H9 (cell line): Measurements from ENCODE around the gene DRD4. TPM values are rescaled to one million over a fixed set of nuclear protein-coding genes. Genes with fewer than 3 reads are reported as not detected.

ENCODE experiments used
- DNase-seq: peaks from one replicate; pipeline ENCODE4 v3.0.0-alpha.2; 2017
- H2AFZ ChIP-seq: one replicate; pipeline ENCODE4 v1.6.1; 2013; ENCODE audit warnings: mild to moderate bottlenecking, low read length, control low read depth, moderate library complexity
- H2AK5ac ChIP-seq: 2 replicates; pipeline ENCODE4 v1.6.1; 2013; ENCODE audit warnings: low read length, control low read depth, mixed read lengths; ENCODE audit not compliant: insufficient read length
- H2BK120ac ChIP-seq: one replicate; pipeline ENCODE4 v1.6.1; 2013; ENCODE audit warnings: low read depth, mild to moderate bottlenecking, low read length, control low read depth, inconsistent platforms; ENCODE audit not compliant: poor library complexity, severe bottlenecking
- H2BK12ac ChIP-seq: 2 replicates; pipeline ENCODE4 v1.6.1; 2013; ENCODE audit warnings: low read length, control low read depth, mixed read lengths, low read depth; ENCODE audit not compliant: insufficient read length
- H2BK15ac ChIP-seq: 2 replicates; pipeline ENCODE4 v1.6.1; 2013; ENCODE audit warnings: low read depth, low read length, control low read depth
- H2BK20ac ChIP-seq: one replicate; pipeline ENCODE4 v1.6.1; 2013; ENCODE audit warnings: low read depth, mild to moderate bottlenecking, low read length, control low read depth, inconsistent platforms; ENCODE audit not compliant: poor library complexity, severe bottlenecking
- H2BK5ac ChIP-seq: 2 replicates; pipeline ENCODE4 v1.6.1; 2013; ENCODE audit warnings: low read length, control low read depth, mixed read lengths; ENCODE audit not compliant: insufficient read length
- H3K14ac ChIP-seq: 2 replicates; pipeline ENCODE4 v1.6.1; 2013; ENCODE audit warnings: low read length, control low read depth; ENCODE audit not compliant: insufficient read depth
- H3K18ac ChIP-seq: 2 replicates; pipeline ENCODE4 v1.6.1; 2013; ENCODE audit warnings: low read depth, mild to moderate bottlenecking, mixed read lengths, low read length, control low read depth; ENCODE audit not compliant: insufficient read length
- H3K23ac ChIP-seq: 2 replicates; pipeline ENCODE4 v1.6.1; 2013; ENCODE audit warnings: low read length, control low read depth, mixed read lengths, low read depth; ENCODE audit not compliant: insufficient read length
- H3K23me2 ChIP-seq: 2 replicates; pipeline ENCODE4 v1.6.1; 2013; ENCODE audit warnings: low read depth, mild to moderate bottlenecking, mixed read lengths, low read length, control low read depth; ENCODE audit not compliant: insufficient read length, poor library complexity, severe bottlenecking
- H3K27ac ChIP-seq: 2 replicates; pipeline ENCODE4 v1.5.1; 2013; ENCODE audit warnings: low read length, control low read depth, mixed read lengths, low read depth; ENCODE audit not compliant: insufficient read length
- H3K27me3 ChIP-seq: 2 replicates; pipeline ENCODE4 v1.6.1; 2013; ENCODE audit warnings: low read length, control low read depth, inconsistent platforms; ENCODE audit not compliant: insufficient read depth
- H3K4ac ChIP-seq: 2 replicates; pipeline ENCODE4 v1.6.1; 2013; ENCODE audit warnings: low read depth, mild to moderate bottlenecking, control low read depth, inconsistent platforms, low read length, moderate library complexity
- H3K4me1 ChIP-seq: 2 replicates; pipeline ENCODE4 v1.6.1; 2013; ENCODE audit warnings: low read length, control low read depth, inconsistent platforms; ENCODE audit not compliant: insufficient read depth
- H3K4me2 ChIP-seq: 2 replicates; pipeline ENCODE4 v1.6.1; 2013; ENCODE audit warnings: low read length, control low read depth, mixed read lengths; ENCODE audit not compliant: insufficient read length, insufficient read depth
- H3K56ac ChIP-seq: 2 replicates; pipeline ENCODE4 v1.6.1; 2013; ENCODE audit warnings: low read depth, mild to moderate bottlenecking, mixed read lengths, low read length, control low read depth; ENCODE audit not compliant: insufficient read length
- H3K79me1 ChIP-seq: 2 replicates; pipeline ENCODE4 v1.6.1; 2013; ENCODE audit warnings: low read depth, mild to moderate bottlenecking, moderate library complexity, low read length, control low read depth, inconsistent platforms; ENCODE audit not compliant: insufficient read depth, poor library complexity, severe bottlenecking
- H3K79me2 ChIP-seq: 2 replicates; pipeline ENCODE4 v1.6.1; 2013; ENCODE audit warnings: low read length, control low read depth, inconsistent platforms; ENCODE audit not compliant: insufficient read depth
- H3K9ac ChIP-seq: 2 replicates; pipeline ENCODE4 v1.6.1; 2013; ENCODE audit warnings: low read length, control low read depth, mixed read lengths; ENCODE audit not compliant: insufficient read length; ENCODE audit errors: extremely low read depth
- H3K9me3 ChIP-seq: one replicate; pipeline ENCODE4 v1.6.1; 2013; ENCODE audit warnings: low read depth, low read length, inconsistent platforms; ENCODE audit not compliant: control insufficient read depth
- H3T11ph ChIP-seq: one replicate; pipeline ENCODE4 v1.6.1; 2013; ENCODE audit warnings: mild to moderate bottlenecking, low read length, control low read depth, inconsistent platforms
- H4K20me1 ChIP-seq: one replicate; pipeline ENCODE4 v1.6.1; 2013; ENCODE audit not compliant: control insufficient read depth, insufficient read length, insufficient read depth
- H4K5ac ChIP-seq: 2 replicates; pipeline ENCODE4 v1.6.1; 2013; ENCODE audit warnings: low read depth, mild to moderate bottlenecking, mixed read lengths, low read length, control low read depth; ENCODE audit not compliant: insufficient read length
- H4K8ac ChIP-seq: replicated peaks from 2 replicates; pipeline ENCODE4 v1.6.1; 2013; ENCODE audit warnings: low read length, control low read depth, mixed read lengths, low read depth; ENCODE audit not compliant: insufficient read length
- H4K91ac ChIP-seq: 2 replicates; pipeline ENCODE4 v1.6.1; 2013; ENCODE audit warnings: low read depth, mild to moderate bottlenecking, moderate library complexity, mixed read lengths, low read length, control low read depth; ENCODE audit not compliant: insufficient read length
- H3K27ac Mint-ChIP-seq, 3 experiments: 2 replicates in 2 of 3; 3 replicates in 1 of 3; pipeline ENCODE4 v1.8.0; 2020 to 2021; ENCODE audit warnings: mixed read lengths in 3 of 3, mild to moderate bottlenecking in 1 of 3, moderate library complexity in 1 of 3
- H3K27me3 Mint-ChIP-seq: 2 replicates; pipeline ENCODE4 v1.8.0; 2021; ENCODE audit warnings: low read depth, mild to moderate bottlenecking, moderate library complexity, mixed read lengths
- H3K36me3 Mint-ChIP-seq, 3 experiments: 2 replicates in 2 of 3; 3 replicates in 1 of 3; pipeline ENCODE4 v1.8.0; 2020 to 2021; ENCODE audit warnings: low read depth in 3 of 3, mixed read lengths in 3 of 3; ENCODE audit not compliant: insufficient read depth in 1 of 3
- H3K4me1 Mint-ChIP-seq, 2 experiments: 2 replicates each; pipeline ENCODE4 v1.8.0; 2020; ENCODE audit warnings: mixed read lengths in 2 of 2
- H3K4me3 Mint-ChIP-seq, 2 experiments: 2 replicates in 1 of 2; 3 replicates in 1 of 2; pipeline ENCODE4 v1.8.0; 2020 to 2021; ENCODE audit warnings: mild to moderate bottlenecking in 2 of 2, mixed read lengths in 2 of 2, moderate library complexity in 1 of 2
- H3K9me3 Mint-ChIP-seq, 2 experiments: 2 replicates in 1 of 2; 3 replicates in 1 of 2; pipeline ENCODE4 v1.8.0; 2020; ENCODE audit warnings: mild to moderate bottlenecking in 2 of 2, mixed read lengths in 2 of 2, moderate library complexity in 1 of 2
- WGBS: extraction: QIAGEN DNeasy Blood & Tissue Kit; methylation state at CpG from one replicate; pipeline ENCODE4 v1.1.7; 2013; ENCODE audit warnings: missing lambda C conversion rate, low lambda C conversion rate, mixed read lengths; ENCODE audit not compliant: insufficient read length; ENCODE audit errors: extremely low coverage; 5-methylcytosine and 5-hydroxymethylcytosine counted together
- total RNA-seq: library from RNA; stranded (reverse); gene quantifications from 2 replicates; pipeline ENCODE4 v1.2.1, GENCODE V29; 2021
- TF ChIP-seq, protein P1 (sequence below): fragments of 200-600 bp; sonication (generic); conservative IDR thresholded peaks from 3 replicates; pipeline ENCODE4 v1.8.0; 2021; ENCODE audit warnings: antibody characterized with exemption, mild to moderate bottlenecking

Gene DRD4
- total RNA-seq, 1 experiment from 2014 or later: 6.8 TPM

DNA sequence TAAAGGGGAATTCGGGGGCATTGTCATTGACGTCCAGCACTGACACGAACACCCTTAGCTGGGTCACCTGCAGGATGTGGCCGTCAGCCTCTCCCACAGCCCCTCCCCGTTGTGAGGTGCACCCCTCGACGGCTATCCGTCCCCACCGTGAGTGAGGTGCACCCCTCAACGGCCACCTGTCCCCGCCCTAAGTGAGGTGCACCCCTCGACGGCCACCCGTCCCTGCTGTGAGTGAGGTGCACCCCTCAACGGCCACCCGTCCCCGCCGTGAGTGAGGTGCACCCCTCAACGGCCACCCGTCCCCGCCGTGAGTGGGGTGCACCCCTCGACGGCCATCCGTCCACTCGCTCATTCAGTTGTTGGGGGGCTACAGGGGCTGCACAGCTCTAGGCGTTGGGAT lies 15.2 kb upstream of the DRD4 start:
- TF ChIP-seq, protein P1, sequence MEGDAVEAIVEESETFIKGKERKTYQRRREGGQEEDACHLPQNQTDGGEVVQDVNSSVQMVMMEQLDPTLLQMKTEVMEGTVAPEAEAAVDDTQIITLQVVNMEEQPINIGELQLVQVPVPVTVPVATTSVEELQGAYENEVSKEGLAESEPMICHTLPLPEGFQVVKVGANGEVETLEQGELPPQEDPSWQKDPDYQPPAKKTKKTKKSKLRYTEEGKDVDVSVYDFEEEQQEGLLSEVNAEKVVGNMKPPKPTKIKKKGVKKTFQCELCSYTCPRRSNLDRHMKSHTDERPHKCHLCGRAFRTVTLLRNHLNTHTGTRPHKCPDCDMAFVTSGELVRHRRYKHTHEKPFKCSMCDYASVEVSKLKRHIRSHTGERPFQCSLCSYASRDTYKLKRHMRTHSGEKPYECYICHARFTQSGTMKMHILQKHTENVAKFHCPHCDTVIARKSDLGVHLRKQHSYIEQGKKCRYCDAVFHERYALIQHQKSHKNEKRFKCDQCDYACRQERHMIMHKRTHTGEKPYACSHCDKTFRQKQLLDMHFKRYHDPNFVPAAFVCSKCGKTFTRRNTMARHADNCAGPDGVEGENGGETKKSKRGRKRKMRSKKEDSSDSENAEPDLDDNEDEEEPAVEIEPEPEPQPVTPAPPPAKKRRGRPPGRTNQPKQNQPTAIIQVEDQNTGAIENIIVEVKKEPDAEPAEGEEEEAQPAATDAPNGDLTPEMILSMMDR: no peak
- no peak overlapping the region for H3K14ac ChIP-seq
- H3K79me2 ChIP-seq: no peaks in the 10 kb centered on the region
- H4K20me1 ChIP-seq: no peaks in the 10 kb centered on the region
- no peaks in the 10 kb centered on the region for H3K23me2 ChIP-seq
- no peak overlapping the region for H2BK120ac ChIP-seq
- Mint-ChIP-seq H3K36me3 (peaks cover 0 to 3% (median 0%) of the 10 kb centered on the region in 3 experiments; a peak in 1 of 7 replicates), H3K4me3 (no peak overlapping the region), H3K9me3 (no peaks in the 10 kb centered on the region), H3K4me1 (0 out of 4 replicates have a peak, but pooled peaks cover 0 to 4% of the 10 kb centered on the region in 2 experiments), H3K27me3 (peaks cover 8% of the 10 kb centered on the region), H3K27ac (no peak overlapping the region; a peak in 1 of 7 replicates)
- H2BK15ac ChIP-seq: no peak overlapping the region
- H2BK20ac ChIP-seq: no peak overlapping the region
- H4K8ac ChIP-seq: no peak overlapping the region
- no peak overlapping the region for H3K56ac ChIP-seq
- no CpG with 5 or more reads among the region's 27 CpGs for WGBS
- H2AK5ac ChIP-seq: no peak overlapping the region
- no peak overlapping the region for H3T11ph ChIP-seq
- H3K9me3 ChIP-seq: no peaks in the 10 kb centered on the region
- H3K79me1 ChIP-seq: no peaks in the 10 kb centered on the region
- no peak overlapping the region for H2BK12ac ChIP-seq
- H3K18ac ChIP-seq: no peak overlapping the region
- H4K5ac ChIP-seq: no peak overlapping the region
- H3K4me1 ChIP-seq: no peaks in the 10 kb centered on the region
- no peak overlapping the region for H3K9ac ChIP-seq
- DNase-seq: no peak
- H3K4me2 ChIP-seq: no peak overlapping the region
- no peak overlapping the region for H4K91ac ChIP-seq
- H2AFZ ChIP-seq: no peak overlapping the region
- no peak overlapping the region for H2BK5ac ChIP-seq
- H3K27ac ChIP-seq: no peak overlapping the region
- no peak overlapping the region for H3K4ac ChIP-seq
- H3K27me3 ChIP-seq: no peaks in the 10 kb centered on the region
- H3K23ac ChIP-seq: no peak overlapping the region
